A673 (cell line): Measurements from ENCODE around the gene CLDN7. TPM values are rescaled to one million over a fixed set of nuclear protein-coding genes. Genes with fewer than 3 reads are reported as not detected.

Source experiments
- BruUV-seq: library from RNA; stranded (reverse); fragments of 400-500 nt; replicated peaks from 2 replicates; lab custom pipeline; 2021; lab: Mats Ljungman, UMichigan
- CTCF ChIA-PET: fragments of 300-600 bp; sonication (Branson Sonifier 250); formaldehyde crosslinking; loops from one replicate; lab custom pipeline; 2022; ENCODE audit warnings: antibody characterized with exemption; lab: Charles Lee
- POLR2A ChIA-PET: fragments of 300-600 bp; sonication (Branson Sonifier 250); formaldehyde crosslinking; loops from one replicate; lab custom pipeline; 2022; ENCODE audit warnings: antibody characterized with exemption; ENCODE audit not compliant: low non-redundant PET; lab: Charles Lee
- DNase-seq: peaks from one replicate; pipeline ENCODE4 v3.0.0-alpha.2; 2015; ENCODE audit warnings: low spot score
- H3K27ac ChIP-seq: fragments of 200-600 bp; sonication (generic); 2 replicates; pipeline ENCODE4 v1.5.1; 2016; ENCODE audit warnings: mixed run types, low read depth, mild to moderate bottlenecking, mixed read lengths, antibody characterized with exemption, low read length; ENCODE audit not compliant: poor library complexity, severe bottlenecking
- H3K27me3 ChIP-seq: fragments of 200-600 bp; sonication (generic); replicated peaks from 2 replicates; pipeline ENCODE4 v1.6.1; 2017; ENCODE audit warnings: mixed run types, low read depth, mild to moderate bottlenecking, mixed read lengths, antibody characterized with exemption, low read length; ENCODE audit not compliant: insufficient read depth, poor library complexity
- H3K36me3 ChIP-seq: fragments of 200-600 bp; sonication (generic); 2 replicates; pipeline ENCODE4 v1.6.1; 2016; ENCODE audit warnings: mixed run types, mild to moderate bottlenecking, mixed read lengths, antibody characterized with exemption, low read length; ENCODE audit not compliant: insufficient read depth, poor library complexity, severe bottlenecking
- H3K4me1 ChIP-seq: fragments of 200-600 bp; sonication (generic); 2 replicates; pipeline ENCODE4 v1.6.1; 2017; ENCODE audit warnings: mixed run types, mild to moderate bottlenecking, mixed read lengths, antibody characterized with exemption, low read length; ENCODE audit not compliant: insufficient read depth, poor library complexity, severe bottlenecking
- H3K4me3 ChIP-seq: fragments of 200-600 bp; sonication (generic); 2 replicates; pipeline ENCODE4 v1.5.1; 2016; ENCODE audit warnings: low read depth, mixed run types, mild to moderate bottlenecking, mixed read lengths, low read length; ENCODE audit not compliant: poor library complexity, severe bottlenecking
- H3K9me3 ChIP-seq: fragments of 200-600 bp; sonication (generic); 2 replicates; pipeline ENCODE4 v1.6.1; 2016; ENCODE audit warnings: mixed run types, low read depth, mild to moderate bottlenecking, mixed read lengths, antibody characterized with exemption, low read length; ENCODE audit not compliant: poor library complexity, severe bottlenecking
- CTCF ChIP-seq: fragments of 300-800, 200-600 bp; sonication (generic); conservative IDR thresholded peaks from 2 replicates; pipeline ENCODE4 v1.5.1; 2017; ENCODE audit warnings: low read depth, mild to moderate bottlenecking, antibody characterized with exemption, low read length, moderate library complexity, mixed read lengths
- EZH2 ChIP-seq: fragments of 200-600 bp; sonication (generic); IDR thresholded peaks from 2 replicates; pipeline ENCODE4 v1.6.1; 2017; ENCODE audit warnings: borderline replicate concordance, low read depth, mild to moderate bottlenecking, mixed read lengths, antibody characterized with exemption, low read length; ENCODE audit not compliant: poor library complexity, severe bottlenecking
- intact Hi-C: fragments of 100-400 bp; cut with micrococcal nuclease; formaldehyde crosslinking; loops from one replicate; pipeline ENCODE4 v1.10.0; 2022; ENCODE audit not compliant: unreplicated experiment
- total RNA-seq: library from RNA; stranded (reverse); gene quantifications from 2 replicates; pipeline ENCODE4 v1.2.3, GENCODE V29; 2021

Gene CLDN7
- total RNA-seq, 1 experiment from 2014 or later = not detected

DNA sequence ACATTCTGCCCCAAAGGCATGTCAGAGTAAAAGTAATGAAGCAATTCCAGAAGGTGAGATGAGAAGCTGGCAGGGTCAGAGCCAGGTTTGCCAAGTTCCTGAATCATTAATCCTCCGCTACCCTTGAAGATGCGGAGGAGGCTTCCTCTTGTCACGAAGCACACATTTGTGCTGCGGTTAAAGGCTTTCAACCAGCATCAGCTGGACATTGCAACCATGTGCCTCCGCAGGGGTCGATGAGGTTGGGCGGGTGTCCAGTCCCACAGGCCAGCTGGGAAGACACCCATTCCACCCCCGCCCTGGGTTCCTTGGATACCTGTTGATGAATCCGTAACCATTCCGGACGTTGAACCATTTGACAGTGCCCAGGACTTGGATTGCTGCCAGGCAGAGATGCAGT is 30.9 kb upstream of the CLDN7 start:
- POLR2A ChIA-PET = no interaction called here
- no peaks in the 10 kb centered on the region for H3K27me3 ChIP-seq
- CTCF ChIA-PET = interaction anchor here (0.6 kb wide), 1 partner anchor 270 kb away, joined by 4 read pairs; no protein-coding TSS in a partner anchor
- H3K9me3 ChIP-seq = no peaks in the 10 kb centered on the region
- BruUV-seq = no TSS peak
- no peak overlapping the region for H3K27ac ChIP-seq
- H3K4me3 ChIP-seq = no peak overlapping the region
- no peak for DNase-seq
- H3K36me3 ChIP-seq = no peaks in the 10 kb centered on the region
- peaks cover 22% of the 10 kb centered on the region for H3K4me1 ChIP-seq
- TF ChIP-seq CTCF (no peak), EZH2 (no peak)
- intact Hi-C loops = no loop called here

DNA sequence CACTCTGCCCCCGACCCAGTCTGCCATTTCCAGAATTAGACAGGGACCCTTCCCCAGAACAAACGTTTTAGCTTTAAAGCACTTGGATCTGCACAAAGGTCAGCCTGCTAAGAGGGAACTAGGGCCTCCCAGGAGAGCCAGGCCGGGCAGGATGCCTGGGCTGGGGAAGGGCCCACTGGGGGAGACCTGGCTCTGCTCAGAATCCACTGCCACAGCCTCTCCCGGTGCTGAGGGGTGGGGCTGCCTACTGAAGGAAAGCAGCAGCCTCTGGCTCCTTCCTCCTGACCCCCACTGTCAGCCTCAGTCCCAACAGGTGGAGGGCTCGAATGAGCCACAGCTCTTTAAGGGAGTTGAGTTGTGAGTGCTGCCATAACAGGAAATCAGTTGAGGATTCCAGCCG is 30.5 kb upstream of the CLDN7 start:
- no peak overlapping the region for H3K27ac ChIP-seq
- DNase-seq = no peak
- POLR2A ChIA-PET = interaction anchor here (0.5 kb wide), 1 partner anchor 11 kb away, joined by 21 read pairs; the partner anchor contains the start of gene SLC2A4
- CTCF ChIA-PET = interaction anchor here (0.6 kb wide), 1 partner anchor 271 kb away, joined by 4 read pairs; no protein-coding TSS in a partner anchor
- no TSS peak for BruUV-seq
- intact Hi-C loops = no loop called here
- H3K36me3 ChIP-seq = no peaks in the 10 kb centered on the region
- no peak overlapping the region for H3K4me3 ChIP-seq
- H3K9me3 ChIP-seq = no peaks in the 10 kb centered on the region
- TF ChIP-seq EZH2 (no peak), CTCF (no peak)
- H3K27me3 ChIP-seq = no peaks in the 10 kb centered on the region
- peaks cover 22% of the 10 kb centered on the region for H3K4me1 ChIP-seq

GRCh38 chr17:7292194-7292593 is 29.9 kb upstream of the CLDN7 start:
- Histone ChIP-seq H3K27me3 (no peaks in the 10 kb centered on the region), H3K36me3 (no peaks in the 10 kb centered on the region), H3K27ac (no peak overlapping the region), H3K4me1 (peaks cover 22% of the 10 kb centered on the region), H3K4me3 (no peak overlapping the region), H3K9me3 (no peaks in the 10 kb centered on the region)
- ChIA-PET POLR2A (interaction anchor here (0.5 to 0.6 kb wide), 2 partner anchors 11 to 1968 kb away, joined by 3 to 21 read pairs; partner anchors contain the start of gene SLC2A4), CTCF (interaction anchor here (0.6 kb wide), 1 partner anchor 271 kb away, joined by 4 read pairs; no protein-coding TSS in a partner anchor)
- no TSS peak for BruUV-seq
- intact Hi-C loops = no loop called here
- TF ChIP-seq CTCF = no peak
- no peak for TF ChIP-seq EZH2
- no peak for DNase-seq
